COLO829 (cell line): ENCODE results near the gene SATB2.

Experiments used
- DNase-seq: peaks from one replicate; pipeline ENCODE4 v3.0.0; 2012; ENCODE audit warnings: low spot score

SATB2 gene

DNA sequence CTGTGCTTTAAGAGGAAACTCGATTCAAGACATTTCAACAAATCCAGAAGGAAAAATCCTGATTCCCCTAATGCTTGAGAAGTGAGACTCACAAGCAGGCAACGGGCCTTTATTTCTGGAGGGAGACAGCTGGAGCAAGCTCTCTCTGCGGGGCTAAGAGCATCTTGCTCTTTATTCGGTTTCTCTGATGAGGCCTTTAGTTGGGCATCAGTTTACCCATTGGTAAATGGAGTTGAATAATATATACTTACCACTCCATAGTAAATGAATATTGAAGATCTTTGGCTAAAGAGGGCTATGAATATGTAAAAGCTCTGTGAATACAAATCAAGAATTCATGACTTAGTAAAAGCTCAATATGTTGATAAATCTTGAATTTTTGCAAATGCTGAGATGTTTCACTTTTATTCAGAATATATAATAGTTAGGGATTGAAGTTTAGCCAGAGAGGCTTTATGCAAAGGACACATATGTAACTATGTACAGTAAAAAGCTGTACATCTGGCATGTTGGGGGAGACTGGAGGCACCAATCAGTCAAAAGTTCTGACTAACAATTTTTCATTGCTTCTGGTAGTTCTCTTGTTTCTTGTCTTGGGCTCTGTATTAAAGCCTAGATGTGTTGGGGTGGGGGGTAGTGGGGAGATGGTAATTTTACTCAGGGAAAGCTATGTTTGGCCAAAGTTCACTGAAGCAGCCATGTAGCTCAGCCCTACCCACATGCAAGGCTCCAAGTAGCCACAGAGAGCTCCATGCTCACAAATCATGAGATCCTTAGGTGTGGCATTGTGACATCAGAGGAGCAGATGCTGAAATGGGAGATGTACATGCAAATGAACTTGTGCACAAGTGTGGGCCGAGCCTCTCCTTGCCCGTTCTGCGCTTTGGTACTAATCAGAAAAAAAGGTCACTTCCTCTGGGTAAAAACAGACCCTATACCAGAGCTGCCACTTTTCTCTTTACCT lies 200.2 kb downstream of the SATB2 start:
- no peak for DNase-seq

DNA sequence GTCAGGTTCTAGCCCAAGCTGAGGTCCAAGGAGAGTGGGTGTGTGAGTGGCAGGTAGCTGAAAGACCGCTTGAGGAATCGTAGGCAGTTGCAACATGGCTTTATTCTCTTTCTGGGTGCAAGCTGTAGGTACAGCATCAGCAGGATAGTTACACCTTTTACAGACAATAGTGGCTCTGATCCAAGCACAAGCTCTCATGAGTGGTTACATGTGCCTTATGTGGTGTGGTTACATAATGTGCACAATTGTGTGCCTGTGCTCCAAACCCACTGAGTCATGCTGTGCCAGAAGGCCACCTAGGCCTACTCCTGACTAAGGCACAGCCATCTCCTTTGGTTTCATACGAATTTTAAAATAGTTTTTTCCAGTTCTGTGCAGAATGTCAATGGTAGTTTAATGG lies 227.6 kb downstream of the SATB2 start:
- DNase-seq, result no peak

DNA sequence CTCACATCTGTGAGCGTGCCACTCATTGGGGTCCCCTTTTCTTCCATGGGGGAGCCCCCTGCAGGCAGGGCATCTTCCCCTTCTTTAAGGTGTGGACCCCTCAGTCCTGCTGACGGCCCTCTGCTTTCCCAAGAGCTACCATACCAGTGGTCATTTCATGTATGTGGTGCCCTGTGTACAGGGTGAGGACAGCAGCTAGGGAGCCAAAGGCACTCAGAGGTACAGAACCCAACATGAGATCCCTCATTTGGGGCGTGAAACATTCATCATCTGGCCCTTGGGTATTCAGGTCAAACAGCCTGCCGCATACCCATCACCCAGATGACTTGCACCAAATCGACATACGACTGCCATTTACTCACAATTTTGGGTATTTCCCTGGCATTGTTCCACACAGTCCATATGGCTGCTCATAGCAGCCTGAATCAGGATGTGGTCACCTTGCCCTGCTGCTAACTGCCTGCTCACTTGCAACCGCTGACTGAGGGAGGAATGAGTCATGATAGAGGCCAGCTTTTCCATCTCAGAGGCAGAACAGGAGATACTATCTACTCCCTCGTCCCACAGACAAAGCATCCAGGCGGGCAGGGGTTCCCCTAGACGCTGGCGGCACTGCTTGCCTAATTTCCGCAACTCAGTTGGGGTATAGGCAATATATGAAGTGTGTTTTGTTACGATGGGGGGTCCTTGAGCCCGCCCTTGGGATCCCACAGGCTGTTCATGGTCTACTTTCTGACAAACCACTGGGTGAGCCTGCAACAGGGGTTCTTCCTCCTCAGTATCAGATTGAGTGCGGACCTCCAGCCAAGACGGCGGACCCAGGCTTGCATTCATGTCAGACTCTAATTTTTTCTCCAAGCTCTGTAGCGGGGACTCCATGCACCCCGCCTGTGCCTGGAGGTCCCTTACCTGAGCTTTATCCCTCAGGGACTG lies 228.6 kb downstream of the SATB2 start:
- no peak for DNase-seq

DNA sequence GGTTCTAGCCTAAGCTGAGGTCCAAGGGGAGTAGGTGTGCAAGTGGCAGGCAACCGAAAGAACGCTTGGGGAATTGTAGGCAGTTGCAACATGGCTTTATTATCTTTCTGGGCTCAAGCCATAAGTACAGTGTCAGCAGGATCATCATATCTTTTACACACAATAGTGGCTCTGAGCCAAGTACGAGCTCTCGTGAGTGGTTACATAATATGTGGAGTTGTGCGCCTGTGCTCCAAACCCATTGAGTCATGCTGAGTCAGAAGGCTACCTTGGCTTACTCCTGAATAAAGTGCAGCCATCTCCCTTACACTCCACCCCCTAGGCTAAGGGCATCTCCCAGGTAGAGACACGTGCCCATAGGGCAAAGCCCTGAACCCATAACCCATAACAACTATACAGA lies 233.9 kb downstream of the SATB2 start:
- no peak for DNase-seq

DNA sequence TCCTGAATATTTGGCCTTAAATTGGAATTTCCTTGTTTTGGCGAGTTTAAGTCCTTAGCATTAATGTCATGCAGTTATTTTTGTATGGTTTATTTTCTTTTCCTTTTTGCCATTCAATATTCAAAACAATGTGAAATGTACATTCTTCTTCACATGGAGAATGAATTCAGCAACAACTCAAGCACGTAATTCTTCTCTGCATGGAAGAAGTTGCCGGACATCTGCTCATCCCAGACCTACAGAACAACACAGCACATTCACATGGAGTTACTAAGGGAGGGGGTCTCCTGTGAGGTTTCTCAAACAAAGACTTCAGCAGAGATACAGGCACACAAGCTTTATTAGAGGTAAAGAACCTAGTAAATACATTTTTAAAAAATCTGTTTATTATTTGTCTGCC lies 236.8 kb downstream of the SATB2 start:
- DNase-seq, result no peak

DNA sequence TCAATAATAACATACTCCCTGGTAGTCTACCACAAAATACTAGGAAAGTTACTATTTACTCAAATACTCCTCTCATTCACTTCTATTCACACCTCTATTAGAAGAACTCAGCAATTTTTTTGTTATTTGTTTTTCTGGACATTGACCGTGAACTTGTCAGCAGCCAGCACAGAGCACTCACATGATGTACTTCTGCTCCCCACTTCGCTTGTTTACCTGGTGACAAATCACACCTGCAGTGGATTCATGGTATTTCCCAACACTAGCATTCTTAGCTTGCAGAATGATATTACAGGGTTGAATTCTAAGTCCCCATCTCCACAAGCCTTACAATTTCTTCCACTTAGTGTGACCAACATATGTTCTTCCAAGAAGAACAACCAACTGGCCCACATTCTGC lies 238.2 kb downstream of the SATB2 start:
- no peak for DNase-seq
